Measurements from ENCODE around the gene PML. TPM values are rescaled to one million over a fixed set of nuclear protein-coding genes. Genes with fewer than 3 reads are reported as not detected.

Gene PML
- total and polyA plus RNA-seq, 2 of the 4 experiments (the other 2 are of a cell fraction), result 8.8 to 22.6 TPM

DNA sequence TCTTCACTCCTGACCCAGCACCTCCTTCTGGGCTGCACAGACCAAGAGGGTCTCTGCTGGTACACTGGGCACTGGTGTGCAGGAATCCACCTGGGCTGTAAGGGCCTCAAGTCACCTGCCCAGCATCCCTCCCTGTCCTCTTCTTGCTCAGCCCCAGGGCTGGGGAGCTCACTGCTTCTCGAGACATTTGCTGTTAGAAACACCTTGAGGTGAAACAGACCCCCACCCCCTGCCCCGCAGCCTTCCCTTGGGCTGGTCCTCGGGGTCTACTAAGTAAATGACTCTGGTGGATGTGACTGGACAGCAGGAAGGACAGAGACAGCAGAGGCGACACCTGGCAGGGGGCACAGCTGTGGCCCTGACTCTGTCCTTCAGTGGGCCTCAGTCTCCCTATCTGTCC, 39.2 kb upstream of the PML start:
- no peak overlapping the region for H3K56ac ChIP-seq (ENCODE audit: extremely low read depth, insufficient read depth, low read length)
- H3K79me1 ChIP-seq (ENCODE audit: low read depth in 1 of 2, low read length in 2 of 2), result no peaks in the 10 kb centered on the region
- H2BK15ac ChIP-seq (ENCODE audit: low read depth, low read length), result no peak overlapping the region
- H3K9ac ChIP-seq (ENCODE audit: low read depth, low read length), result no peak overlapping the region
- H4K5ac ChIP-seq (ENCODE audit: low read depth, low read length), result 0 out of 2 replicates have a peak overlapping the region, but pooled peaks have one; percentile 6
- no peak overlapping the region for H2AFZ ChIP-seq (replicated peaks; ENCODE audit: low read length, poor library complexity)
- DNase-seq (no peak), ATAC-seq (ENCODE audit: low read depth) (no peak)
- H3K14ac ChIP-seq (replicated peaks; ENCODE audit: low read depth, low read length), result peak overlapping the region; percentile 48; the same call in 1 of the 2 replicates
- no peaks in the 10 kb centered on the region for H3K9me3 ChIP-seq (ENCODE audit: control insufficient read depth, insufficient read depth, low read length)
- TF ChIP-seq RAD21 (IDR thresholded peaks at IDR 0.05; ENCODE audit: low read length) (no peak), POLR2A (IDR thresholded peaks at IDR 0.05; ENCODE audit: low read depth, low read length) (no peak), RFX5 (IDR thresholded peaks at IDR 0.05; ENCODE audit: low read depth, low read length) (no peak), MXI1 (IDR thresholded peaks at IDR 0.05; ENCODE audit: borderline replicate concordance, low read depth, low read length) (no peak), BHLHE40 (IDR thresholded peaks at IDR 0.05; ENCODE audit: low read depth, low read length) (no peak), FOS (IDR thresholded peaks at IDR 0.05; ENCODE audit: low read depth, low read length) (no peak), MAFK (IDR thresholded peaks at IDR 0.05; ENCODE audit: low read depth, low read length) (no peak), SMC3 (IDR thresholded peaks at IDR 0.05; ENCODE audit: low read depth, low read length) (no peak), CHD1 (IDR thresholded peaks at IDR 0.05; ENCODE audit: low read depth, low read length) (no peak), MAZ (IDR thresholded peaks at IDR 0.05; ENCODE audit: borderline replicate concordance, low read depth, low read length) (no peak), NFE2L2 (IDR thresholded peaks at IDR 0.05; ENCODE audit: low read depth, low read length) (no peak), CEBPB (IDR thresholded peaks at IDR 0.05; ENCODE audit: low read depth, low read length) (no peak), RCOR1 (IDR thresholded peaks at IDR 0.05; ENCODE audit: insufficient replicate concordance, low read length) (no peak)
- TF ChIP-seq, protein P1, sequence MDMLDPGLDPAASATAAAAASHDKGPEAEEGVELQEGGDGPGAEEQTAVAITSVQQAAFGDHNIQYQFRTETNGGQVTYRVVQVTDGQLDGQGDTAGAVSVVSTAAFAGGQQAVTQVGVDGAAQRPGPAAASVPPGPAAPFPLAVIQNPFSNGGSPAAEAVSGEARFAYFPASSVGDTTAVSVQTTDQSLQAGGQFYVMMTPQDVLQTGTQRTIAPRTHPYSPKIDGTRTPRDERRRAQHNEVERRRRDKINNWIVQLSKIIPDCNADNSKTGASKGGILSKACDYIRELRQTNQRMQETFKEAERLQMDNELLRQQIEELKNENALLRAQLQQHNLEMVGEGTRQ (IDR thresholded peaks at IDR 0.05; ENCODE audit: low read depth, low read length), result no peak
- TF ChIP-seq, protein P2, sequence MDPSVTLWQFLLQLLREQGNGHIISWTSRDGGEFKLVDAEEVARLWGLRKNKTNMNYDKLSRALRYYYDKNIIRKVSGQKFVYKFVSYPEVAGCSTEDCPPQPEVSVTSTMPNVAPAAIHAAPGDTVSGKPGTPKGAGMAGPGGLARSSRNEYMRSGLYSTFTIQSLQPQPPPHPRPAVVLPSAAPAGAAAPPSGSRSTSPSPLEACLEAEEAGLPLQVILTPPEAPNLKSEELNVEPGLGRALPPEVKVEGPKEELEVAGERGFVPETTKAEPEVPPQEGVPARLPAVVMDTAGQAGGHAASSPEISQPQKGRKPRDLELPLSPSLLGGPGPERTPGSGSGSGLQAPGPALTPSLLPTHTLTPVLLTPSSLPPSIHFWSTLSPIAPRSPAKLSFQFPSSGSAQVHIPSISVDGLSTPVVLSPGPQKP (IDR thresholded peaks at IDR 0.05; ENCODE audit: borderline replicate concordance, low read depth, low read length), result no peak
- TF ChIP-seq, protein P3, sequence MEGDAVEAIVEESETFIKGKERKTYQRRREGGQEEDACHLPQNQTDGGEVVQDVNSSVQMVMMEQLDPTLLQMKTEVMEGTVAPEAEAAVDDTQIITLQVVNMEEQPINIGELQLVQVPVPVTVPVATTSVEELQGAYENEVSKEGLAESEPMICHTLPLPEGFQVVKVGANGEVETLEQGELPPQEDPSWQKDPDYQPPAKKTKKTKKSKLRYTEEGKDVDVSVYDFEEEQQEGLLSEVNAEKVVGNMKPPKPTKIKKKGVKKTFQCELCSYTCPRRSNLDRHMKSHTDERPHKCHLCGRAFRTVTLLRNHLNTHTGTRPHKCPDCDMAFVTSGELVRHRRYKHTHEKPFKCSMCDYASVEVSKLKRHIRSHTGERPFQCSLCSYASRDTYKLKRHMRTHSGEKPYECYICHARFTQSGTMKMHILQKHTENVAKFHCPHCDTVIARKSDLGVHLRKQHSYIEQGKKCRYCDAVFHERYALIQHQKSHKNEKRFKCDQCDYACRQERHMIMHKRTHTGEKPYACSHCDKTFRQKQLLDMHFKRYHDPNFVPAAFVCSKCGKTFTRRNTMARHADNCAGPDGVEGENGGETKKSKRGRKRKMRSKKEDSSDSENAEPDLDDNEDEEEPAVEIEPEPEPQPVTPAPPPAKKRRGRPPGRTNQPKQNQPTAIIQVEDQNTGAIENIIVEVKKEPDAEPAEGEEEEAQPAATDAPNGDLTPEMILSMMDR (conservative IDR thresholded peaks at IDR 0.05; ENCODE audit: low read depth, low read length), result no peak
- no peak overlapping the region; a peak in 1 of 4 replicates for H4K8ac ChIP-seq (ENCODE audit: low read depth in 2 of 2, low read length in 2 of 2)
- H3K4ac ChIP-seq (ENCODE audit: low read depth, low read length), result peak overlapping the region; percentile 39; the same call in 1 of the 2 replicates
- H3K4me3 ChIP-seq (ENCODE audit: insufficient read depth, low read depth, low read length), result no peak overlapping the region
- 0 out of 2 replicates have a peak, but pooled peaks cover 2% of the 10 kb centered on the region for H4K20me1 ChIP-seq (ENCODE audit: insufficient read depth, low read length)
- peak overlapping the region; percentile 59; the same call in 1 of the 2 replicates for H4K91ac ChIP-seq (ENCODE audit: insufficient read depth, low read depth, low read length)
- intact Hi-C loops (cut with micrococcal nuclease), result no loop called here
- POLR2A ChIA-PET (ENCODE audit: unreplicated experiment), result no interaction called here
- BruUV-seq (replicated peaks), result no TSS peak
- H2AK9ac ChIP-seq (replicated peaks; ENCODE audit: low read depth, low read length, poor library complexity), result peak overlapping the region; percentile 23
- H3K27me3 ChIP-seq (ENCODE audit: control insufficient read depth, insufficient read depth, low read length), result no peaks in the 10 kb centered on the region
- peaks cover 18% of the 10 kb centered on the region for H3K9me1 ChIP-seq (ENCODE audit: insufficient read depth, low read length)
- H2BK5ac ChIP-seq (ENCODE audit: low read depth, low read length, poor library complexity, severe bottlenecking), result no peak overlapping the region
- H3K36me3 ChIP-seq (ENCODE audit: control insufficient read depth, insufficient read depth, low read length), result peaks cover 18% of the 10 kb centered on the region; the same call in 1 of the 2 replicates
- CTCF ChIA-PET, result no interaction called here
- dilution Hi-C loops (cut with HindIII; ENCODE audit: low sequenced_read_pairs, unreplicated experiment), result no loop called here
- H3K23ac ChIP-seq (ENCODE audit: low read depth, low read length), result no peak overlapping the region
- no peak overlapping the region for H3K18ac ChIP-seq (ENCODE audit: low read depth, low read length)
- H2AK5ac ChIP-seq (ENCODE audit: low read depth, low read length), result peak overlapping the region; percentile 84
- H3K4me2 ChIP-seq (ENCODE audit: low read depth, low read length), result no peak overlapping the region
- H2BK20ac ChIP-seq (ENCODE audit: low read depth, low read length), result peak overlapping the region; percentile 39; the same call in 1 of the 2 replicates
- H3K4me1 ChIP-seq (ENCODE audit: control insufficient read depth, insufficient read depth, low read length), result peaks cover 26% of the 10 kb centered on the region
- peak overlapping the region; percentile 67 for H2BK120ac ChIP-seq (ENCODE audit: low read depth, low read length)
- in situ Hi-C loops (cut with MboI; ENCODE audit: low sequenced_read_pairs), result no loop called here
- WGBS, 2 experiments (ENCODE audit: extremely low coverage in 2 of 2, insufficient read length in 1 of 2), result 100% methylated on average over 1 of the region's 4 CpGs; no CpG with 5 or more reads in 1 of the 2 experiments
- H3K27ac ChIP-seq (ENCODE audit: insufficient read depth, low read length), result no peak overlapping the region

All from IMR-90 (cell line).